ENCODE data around the gene ZFP36L2. TPM values are rescaled to one million over a fixed set of nuclear protein-coding genes. Genes with fewer than 3 reads are reported as not detected.
A peak's percentile ranks its signal among the peaks of the same experiment; 100 is the strongest.

ZFP36L2 gene
- total and polyA plus RNA-seq, 2 donors (not counting 1 experiment from before 2014, with no cell fraction given) = 94.9 to 482 TPM

DNA sequence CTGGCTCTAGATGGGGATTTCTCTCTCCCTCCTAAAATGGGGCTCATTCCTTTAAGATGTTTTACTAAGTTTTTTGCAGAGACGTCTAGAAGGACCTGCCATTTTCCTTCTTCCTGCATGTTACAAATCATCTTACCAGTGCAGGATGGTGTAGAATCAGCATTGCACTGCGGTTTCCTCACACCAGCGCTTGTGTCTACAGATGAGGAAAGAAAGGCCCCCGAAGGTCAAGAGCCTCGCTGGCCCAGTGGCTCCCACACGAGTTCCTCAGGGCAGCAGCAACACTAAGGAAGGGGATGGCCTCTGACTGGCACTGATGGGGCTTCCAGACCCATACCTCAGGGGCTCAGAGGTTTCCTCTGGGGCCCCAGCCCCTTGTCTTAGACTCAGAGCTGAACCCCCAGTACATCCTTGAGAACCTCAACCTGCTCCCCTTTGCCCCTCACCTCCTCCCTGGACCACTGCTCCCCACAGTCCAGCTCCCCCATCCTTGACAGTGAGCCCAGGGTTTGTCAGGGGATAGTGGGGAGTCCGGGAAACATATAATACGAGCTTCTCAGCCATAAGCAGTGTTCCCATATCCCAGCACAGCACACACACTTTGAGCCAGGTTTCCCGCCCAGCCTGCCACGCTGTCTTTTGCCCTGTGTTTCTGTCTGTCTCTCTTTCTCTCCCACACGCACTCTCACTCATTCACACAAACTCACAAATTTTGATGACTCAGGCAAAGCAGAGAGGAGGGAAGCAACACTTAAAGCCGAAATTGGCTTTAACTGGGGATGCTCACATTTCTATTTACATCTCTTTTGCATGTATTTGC is 29.4 kb downstream of the ZFP36L2 start:
- no peaks in the 10 kb centered on the region for H3K27me3 ChIP-seq (replicated peaks in 1 of 4; ENCODE audit: control extremely low read depth in 1 of 4, control insufficient read depth in 3 of 4, insufficient read depth in 4 of 4, low read length in 3 of 4)
- H3K4me1 ChIP-seq (ENCODE audit: control insufficient read depth in 2 of 2, insufficient read depth in 2 of 2, low read length in 2 of 2) = peaks cover 40 to 66% of the 10 kb centered on the region in 2 donors
- no peaks in the 10 kb centered on the region for H3K36me3 ChIP-seq (replicated peaks in 1 of 2; ENCODE audit: control extremely low read depth in 1 of 2, control insufficient read depth in 1 of 2, extremely low read depth in 1 of 2, insufficient read depth in 2 of 2, low read length in 1 of 2)
- intact Hi-C loops (cut with micrococcal nuclease) = no loop called here
- Mint-ChIP-seq H3K4me3 (peak overlapping the region; percentile 68), H3K27ac (peak overlapping the region; percentile 86), H3K27me3 (no peaks in the 10 kb centered on the region), H3K4me1 (peaks cover 43% of the 10 kb centered on the region), H3K9me3 (ENCODE audit: insufficient read depth) (peaks cover 3% of the 10 kb centered on the region)
- H3K4me2 ChIP-seq (replicated peaks; ENCODE audit: low read depth, low read length, poor library complexity, severe bottlenecking) = peak overlapping the region; percentile 21
- H3K9ac ChIP-seq (ENCODE audit: low read length) = no peak overlapping the region
- DNase-seq (no peak), ATAC-seq (ENCODE audit: low read depth) (no peak)
- TF ChIP-seq, protein P1, sequence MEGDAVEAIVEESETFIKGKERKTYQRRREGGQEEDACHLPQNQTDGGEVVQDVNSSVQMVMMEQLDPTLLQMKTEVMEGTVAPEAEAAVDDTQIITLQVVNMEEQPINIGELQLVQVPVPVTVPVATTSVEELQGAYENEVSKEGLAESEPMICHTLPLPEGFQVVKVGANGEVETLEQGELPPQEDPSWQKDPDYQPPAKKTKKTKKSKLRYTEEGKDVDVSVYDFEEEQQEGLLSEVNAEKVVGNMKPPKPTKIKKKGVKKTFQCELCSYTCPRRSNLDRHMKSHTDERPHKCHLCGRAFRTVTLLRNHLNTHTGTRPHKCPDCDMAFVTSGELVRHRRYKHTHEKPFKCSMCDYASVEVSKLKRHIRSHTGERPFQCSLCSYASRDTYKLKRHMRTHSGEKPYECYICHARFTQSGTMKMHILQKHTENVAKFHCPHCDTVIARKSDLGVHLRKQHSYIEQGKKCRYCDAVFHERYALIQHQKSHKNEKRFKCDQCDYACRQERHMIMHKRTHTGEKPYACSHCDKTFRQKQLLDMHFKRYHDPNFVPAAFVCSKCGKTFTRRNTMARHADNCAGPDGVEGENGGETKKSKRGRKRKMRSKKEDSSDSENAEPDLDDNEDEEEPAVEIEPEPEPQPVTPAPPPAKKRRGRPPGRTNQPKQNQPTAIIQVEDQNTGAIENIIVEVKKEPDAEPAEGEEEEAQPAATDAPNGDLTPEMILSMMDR (IDR thresholded peaks at IDR 0.05) = no peak
- TF ChIP-seq EZH2 (IDR thresholded peaks at IDR 0.05; ENCODE audit: borderline replicate concordance, insufficient read depth, low read depth, low read length, poor library complexity, severe bottlenecking) = no peak
- ChIA-PET POLR2A (interaction anchor here (0.7 to 3.4 kb wide), 7 partner anchors 9 to 62 kb away, joined by 3 to 17 read pairs (median 4); no protein-coding TSS in a partner anchor), CTCF (interaction anchor here (0.6 kb wide), 1 partner anchor 8 kb away, joined by 3 read pairs; no protein-coding TSS in a partner anchor)
- H3K79me2 ChIP-seq (ENCODE audit: control insufficient read depth, insufficient read depth, low read length) = peaks cover 4% of the 10 kb centered on the region
- no peaks in the 10 kb centered on the region for H3K9me3 ChIP-seq (ENCODE audit: control extremely low read depth in 1 of 3, control insufficient read depth in 2 of 3, insufficient read depth in 1 of 3, low read length in 2 of 3)
- H2AFZ ChIP-seq (ENCODE audit: insufficient read depth, low read depth, low read length, poor library complexity, severe bottlenecking) = peak overlapping the region; percentile 11
- no peak overlapping the region for H3K27ac ChIP-seq (ENCODE audit: low read length in 2 of 2)
- no peaks in the 10 kb centered on the region for H4K20me1 ChIP-seq (ENCODE audit: control insufficient read depth, insufficient read depth, low read length, poor library complexity, severe bottlenecking)
- no peak overlapping the region for H3K4me3 ChIP-seq (ENCODE audit: control extremely low read depth in 1 of 5, extremely low read depth in 1 of 5, insufficient read depth in 1 of 5, low read depth in 2 of 5, low read length in 4 of 5)
- WGBS (ENCODE audit: insufficient coverage) = 55% methylated on average over 11 of the region's 12 CpGs
